Neuronal stem cell (in vitro differentiated cells): ENCODE results near the gene MYOF.

Experiments used
- DNase-seq: peaks from one replicate; pipeline ENCODE4 v3.0.0-alpha.2; 2013; ENCODE audit warnings: low spot score
- H2AFZ ChIP-seq: one replicate; pipeline ENCODE4 v1.6.1; 2013; ENCODE audit warnings: mild to moderate bottlenecking, low read length, inconsistent platforms
- H2AK5ac ChIP-seq: 2 replicates; pipeline ENCODE4 v1.6.1; 2013; ENCODE audit warnings: low read depth, mild to moderate bottlenecking, inconsistent platforms, low read length, moderate library complexity, mixed read lengths
- H2BK120ac ChIP-seq: 2 replicates; pipeline ENCODE4 v1.6.1; 2013; ENCODE audit warnings: low read depth, mild to moderate bottlenecking, inconsistent platforms, low read length, moderate library complexity, mixed read lengths
- H2BK12ac ChIP-seq: one replicate; pipeline ENCODE4 v1.6.1; 2013; ENCODE audit warnings: low read length, inconsistent platforms
- H2BK15ac ChIP-seq: 2 replicates; pipeline ENCODE4 v1.6.1; 2013; ENCODE audit warnings: mild to moderate bottlenecking, low read length, inconsistent platforms, mixed read lengths
- H2BK5ac ChIP-seq: one replicate; pipeline ENCODE4 v1.6.1; 2013; ENCODE audit warnings: inconsistent platforms, mild to moderate bottlenecking, low read length, moderate library complexity
- H3K14ac ChIP-seq: one replicate; pipeline ENCODE4 v1.6.1; 2013; ENCODE audit warnings: low read length, inconsistent platforms
- H3K18ac ChIP-seq: 2 replicates; pipeline ENCODE4 v1.6.1; 2013; ENCODE audit warnings: low read length, inconsistent platforms
- H3K23ac ChIP-seq: 2 replicates; pipeline ENCODE4 v1.6.1; 2013; ENCODE audit warnings: low read depth, mild to moderate bottlenecking, mixed read lengths, low read length, inconsistent platforms; ENCODE audit not compliant: poor library complexity
- H3K27ac ChIP-seq: replicated peaks from 3 replicates; pipeline ENCODE4 v1.5.1; 2013; ENCODE audit warnings: low read length, inconsistent platforms
- H3K27me3 ChIP-seq, 3 experiments: 2 replicates each; pipeline ENCODE4 v1.6.1; 2013; ENCODE audit warnings: low read length in 3 of 3, mild to moderate bottlenecking in 2 of 3, inconsistent platforms in 1 of 3, low read depth in 1 of 3, mixed read lengths in 1 of 3, moderate library complexity in 1 of 3; ENCODE audit not compliant: control insufficient read depth in 3 of 3, insufficient read depth in 3 of 3
- H3K36me3 ChIP-seq, 2 donors: replicated peaks in 1 of 2; 2 replicates each; pipeline ENCODE4 v1.6.1; 2013; ENCODE audit warnings: low read length in 2 of 2; ENCODE audit not compliant: control insufficient read depth in 2 of 2, insufficient read depth in 2 of 2
- H3K4ac ChIP-seq: 2 replicates; pipeline ENCODE4 v1.6.1; 2013; ENCODE audit warnings: inconsistent platforms, mild to moderate bottlenecking, low read length, moderate library complexity
- H3K4me1 ChIP-seq, 2 donors: 1 replicate in 1 of 2; 2 replicates in 1 of 2; pipeline ENCODE4 v1.6.1; 2013; ENCODE audit warnings: low read length in 2 of 2, low read depth in 1 of 2; ENCODE audit not compliant: control insufficient read depth in 2 of 2, insufficient read depth in 1 of 2
- H3K4me2 ChIP-seq: one replicate; pipeline ENCODE4 v1.6.1; 2013; ENCODE audit warnings: mild to moderate bottlenecking, low read length, inconsistent platforms; ENCODE audit not compliant: insufficient read depth, poor library complexity, severe bottlenecking
- H3K4me3 ChIP-seq, 2 donors: 2 replicates each; pipeline ENCODE4 v1.5.1; 2013; ENCODE audit warnings: low read length in 2 of 2, mild to moderate bottlenecking in 2 of 2, inconsistent platforms in 1 of 2, moderate library complexity in 1 of 2
- H3K79me1 ChIP-seq: one replicate; pipeline ENCODE4 v1.6.1; 2013; ENCODE audit warnings: low read depth, mild to moderate bottlenecking, inconsistent platforms, low read length, moderate library complexity
- H3K9ac ChIP-seq: one replicate; pipeline ENCODE4 v1.6.1; 2013; ENCODE audit warnings: mild to moderate bottlenecking, low read depth, low read length, inconsistent platforms; ENCODE audit not compliant: poor library complexity
- H3K9me3 ChIP-seq, 2 donors: replicated peaks in 1 of 2; 2 replicates each; pipeline versions ENCODE3 to v1.6.1; 2013; ENCODE audit warnings: low read length in 2 of 2, mild to moderate bottlenecking in 2 of 2, inconsistent platforms in 1 of 2, low read depth in 1 of 2, mixed read lengths in 1 of 2, moderate library complexity in 1 of 2; ENCODE audit not compliant: control insufficient read depth in 2 of 2, insufficient read depth in 1 of 2
- H4K8ac ChIP-seq: one replicate; pipeline ENCODE4 v1.6.1; 2013; ENCODE audit warnings: low read depth, mild to moderate bottlenecking, inconsistent platforms, low read length, moderate library complexity
- H4K91ac ChIP-seq: one replicate; pipeline ENCODE4 v1.6.1; 2013; ENCODE audit warnings: low read length, low read depth, mild to moderate bottlenecking, inconsistent platforms; ENCODE audit not compliant: poor library complexity
- WGBS, 2 donors: extraction: QIAGEN DNeasy Blood & Tissue Kit; methylation state at CpG; one replicate each; pipeline ENCODE4 v1.1.7; 2013; ENCODE audit warnings: missing lambda C conversion rate in 2 of 2, mixed read lengths in 1 of 2; ENCODE audit not compliant: insufficient read length in 2 of 2, insufficient replicate concordance in 1 of 2; ENCODE audit errors: extremely low coverage in 2 of 2; 5-methylcytosine and 5-hydroxymethylcytosine counted together

The MYOF gene

GRCh38 chr10:93452143-93452542, 30.0 kb downstream of the MYOF start:
- H2AFZ ChIP-seq = no peak overlapping the region
- no peak overlapping the region for H3K23ac ChIP-seq
- H3K79me1 ChIP-seq = no peaks in the 10 kb centered on the region
- H4K91ac ChIP-seq = no peak overlapping the region
- H3K4ac ChIP-seq = no peak overlapping the region
- no peak overlapping the region for H3K4me2 ChIP-seq
- no CpG with 5 or more reads among the region's 2 CpGs for WGBS, 2 donors
- H3K4me1 ChIP-seq = peaks cover 6 to 11% of the 10 kb centered on the region in 2 donors
- no peak for DNase-seq
- no peaks in the 10 kb centered on the region for H3K27me3 ChIP-seq
- no peak overlapping the region for H2BK12ac ChIP-seq
- H2BK120ac ChIP-seq = no peak overlapping the region
- peaks cover 0 to 12% of the 10 kb centered on the region in 2 donors for H3K36me3 ChIP-seq
- no peaks in the 10 kb centered on the region for H3K9me3 ChIP-seq
- no peak overlapping the region for H3K9ac ChIP-seq
- H4K8ac ChIP-seq = no peak overlapping the region
- H3K18ac ChIP-seq = no peak overlapping the region
- no peak overlapping the region for H3K4me3 ChIP-seq
- H3K14ac ChIP-seq = no peak overlapping the region
- H2AK5ac ChIP-seq = peak overlapping the region; percentile 19
- no peak overlapping the region for H3K27ac ChIP-seq
- no peak overlapping the region for H2BK5ac ChIP-seq
- H2BK15ac ChIP-seq = no peak overlapping the region

- H3K4me1 ChIP-seq = peaks cover 4 to 8% of the 10 kb centered on the region in 2 donors
- no peak overlapping the region for H2BK120ac ChIP-seq
- H3K9ac ChIP-seq = no peak overlapping the region
- H3K36me3 ChIP-seq = peaks cover 0 to 12% of the 10 kb centered on the region in 2 donors
- H3K4me2 ChIP-seq = no peak overlapping the region
- H4K91ac ChIP-seq = no peak overlapping the region
- H3K9me3 ChIP-seq = no peaks in the 10 kb centered on the region
- H3K79me1 ChIP-seq = no peaks in the 10 kb centered on the region
- no peak overlapping the region for H2BK5ac ChIP-seq
- no peak overlapping the region for H3K4ac ChIP-seq
- DNase-seq = no peak
- H3K18ac ChIP-seq = no peak overlapping the region
- no peak overlapping the region for H2BK15ac ChIP-seq
- no peak overlapping the region for H3K27ac ChIP-seq
- no peaks in the 10 kb centered on the region for H3K27me3 ChIP-seq
- no peak overlapping the region for H2AFZ ChIP-seq
- no peak overlapping the region for H4K8ac ChIP-seq
- no peak overlapping the region for H2BK12ac ChIP-seq
- no peak overlapping the region for H3K14ac ChIP-seq
- no peak overlapping the region for H3K4me3 ChIP-seq
- H3K23ac ChIP-seq = no peak overlapping the region
- no peak overlapping the region for H2AK5ac ChIP-seq
- no CpG with 5 or more reads among the region's 7 CpGs for WGBS, 2 donors
Observed at GRCh38 chr10:93451244-93451947, 30.7 kb downstream of the MYOF start.

- H3K18ac ChIP-seq = no peak overlapping the region
- H3K36me3 ChIP-seq = peaks cover 0 to 12% of the 10 kb centered on the region in 2 donors
- H2AFZ ChIP-seq = no peak overlapping the region
- H3K4ac ChIP-seq = no peak overlapping the region
- H3K27me3 ChIP-seq = no peaks in the 10 kb centered on the region
- H2BK15ac ChIP-seq = peak overlapping the region; percentile 21
- no CpG with 5 or more reads among the region's 3 CpGs for WGBS, 2 donors
- no peak overlapping the region for H3K27ac ChIP-seq
- no peak overlapping the region for H4K91ac ChIP-seq
- no peak overlapping the region for H2BK120ac ChIP-seq
- no peak overlapping the region for H4K8ac ChIP-seq
- no peak for DNase-seq
- no peaks in the 10 kb centered on the region for H3K9me3 ChIP-seq
- peaks cover 10 to 11% of the 10 kb centered on the region in 2 donors for H3K4me1 ChIP-seq
- H2BK5ac ChIP-seq = no peak overlapping the region
- no peak overlapping the region for H2AK5ac ChIP-seq
- no peaks in the 10 kb centered on the region for H3K79me1 ChIP-seq
- H3K4me2 ChIP-seq = no peak overlapping the region
- H2BK12ac ChIP-seq = peak overlapping the region; percentile 11
- H3K14ac ChIP-seq = no peak overlapping the region
- H3K23ac ChIP-seq = no peak overlapping the region
- H3K4me3 ChIP-seq = no peak overlapping the region
- H3K9ac ChIP-seq = no peak overlapping the region
Observed at GRCh38 chr10:93447970-93448369, 34.2 kb downstream of the MYOF start.

- Histone ChIP-seq H2BK120ac (no peak overlapping the region), H3K36me3 (peaks cover 0 to 12% of the 10 kb centered on the region in 2 donors), H3K23ac (no peak overlapping the region), H2AK5ac (no peak overlapping the region), H2BK5ac (no peak overlapping the region), H3K18ac (no peak overlapping the region), H3K4me2 (no peak overlapping the region), H3K4me1 (peaks cover 10 to 11% of the 10 kb centered on the region in 2 donors), H2BK15ac (no peak overlapping the region), H3K14ac (no peak overlapping the region), H4K91ac (no peak overlapping the region), H2BK12ac (no peak overlapping the region), H3K9me3 (no peaks in the 10 kb centered on the region), H3K4me3 (no peak overlapping the region), H2AFZ (no peak overlapping the region), H4K8ac (no peak overlapping the region), H3K27me3 (no peaks in the 10 kb centered on the region), H3K4ac (no peak overlapping the region), H3K79me1 (no peaks in the 10 kb centered on the region), H3K9ac (no peak overlapping the region), H3K27ac (no peak overlapping the region)
- no CpG with 5 or more reads among the region's 6 CpGs for WGBS, 2 donors
- DNase-seq = no peak
Observed at GRCh38 chr10:93447019-93447418, 35.1 kb downstream of the MYOF start.
